ENCODE results near the gene PRKG1.

DNA sequence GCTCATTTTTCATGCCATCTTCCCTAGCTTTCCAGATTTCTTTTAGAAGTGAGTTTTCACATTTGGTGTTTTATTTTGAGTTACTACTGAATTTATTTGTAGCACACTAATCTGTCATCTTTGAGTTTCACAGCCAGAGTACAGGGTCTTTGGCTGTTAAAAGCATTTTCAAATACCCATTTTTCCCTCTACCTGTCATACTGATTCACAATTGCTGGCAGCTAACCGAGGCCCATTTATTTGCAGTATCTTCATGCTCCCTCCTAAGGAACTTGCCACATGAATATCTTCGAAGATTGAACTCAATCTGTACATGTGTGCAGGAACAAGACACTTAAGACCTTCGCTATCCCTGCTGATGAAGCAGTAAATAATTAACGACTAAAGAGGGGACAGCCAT is 1194.9 kb downstream of the PRKG1 start:
- TF ChIP-seq, protein P1, sequence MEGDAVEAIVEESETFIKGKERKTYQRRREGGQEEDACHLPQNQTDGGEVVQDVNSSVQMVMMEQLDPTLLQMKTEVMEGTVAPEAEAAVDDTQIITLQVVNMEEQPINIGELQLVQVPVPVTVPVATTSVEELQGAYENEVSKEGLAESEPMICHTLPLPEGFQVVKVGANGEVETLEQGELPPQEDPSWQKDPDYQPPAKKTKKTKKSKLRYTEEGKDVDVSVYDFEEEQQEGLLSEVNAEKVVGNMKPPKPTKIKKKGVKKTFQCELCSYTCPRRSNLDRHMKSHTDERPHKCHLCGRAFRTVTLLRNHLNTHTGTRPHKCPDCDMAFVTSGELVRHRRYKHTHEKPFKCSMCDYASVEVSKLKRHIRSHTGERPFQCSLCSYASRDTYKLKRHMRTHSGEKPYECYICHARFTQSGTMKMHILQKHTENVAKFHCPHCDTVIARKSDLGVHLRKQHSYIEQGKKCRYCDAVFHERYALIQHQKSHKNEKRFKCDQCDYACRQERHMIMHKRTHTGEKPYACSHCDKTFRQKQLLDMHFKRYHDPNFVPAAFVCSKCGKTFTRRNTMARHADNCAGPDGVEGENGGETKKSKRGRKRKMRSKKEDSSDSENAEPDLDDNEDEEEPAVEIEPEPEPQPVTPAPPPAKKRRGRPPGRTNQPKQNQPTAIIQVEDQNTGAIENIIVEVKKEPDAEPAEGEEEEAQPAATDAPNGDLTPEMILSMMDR (IDR thresholded peaks at IDR 0.05): no peak
- no peak for TF ChIP-seq ZFX (IDR thresholded peaks at IDR 0.05; ENCODE audit: borderline replicate concordance)
